GM23248 (cell line): Measurements from ENCODE around the gene SCN2A.

Source experiments
- EZH2 ChIP-seq: fragments of 200-600 bp; sonication (generic); IDR thresholded peaks from 2 replicates; pipeline ENCODE4 v1.6.1; 2018; ENCODE audit warnings: antibody characterized with exemption, mild to moderate bottlenecking; ENCODE audit not compliant: insufficient read depth, poor library complexity, severe bottlenecking
- EZH2phosphoT487 ChIP-seq: fragments of 200-600 bp; sonication (generic); IDR thresholded peaks from 2 replicates; pipeline ENCODE4 v1.6.1; 2018; ENCODE audit warnings: antibody characterized with exemption, moderate library complexity, mild to moderate bottlenecking, low read depth; ENCODE audit not compliant: insufficient read depth

- TF ChIP-seq EZH2phosphoT487: no peak
- TF ChIP-seq EZH2: no peak
Measured at GRCh38 chr2:165245081-165245793, 6.0 kb downstream of the SCN2A start.
